PFSK-1 (cell line): Measurements from ENCODE around the gene ZNF804B.

Source experiments
- FOXP2 ChIP-seq: optimal IDR thresholded peaks from 2 replicates; pipeline ENCODE3; 2011; ENCODE audit warnings: borderline replicate concordance, control low read depth, inconsistent platforms; ENCODE audit not compliant: insufficient read depth; ENCODE audit errors: extremely low read length, extremely low read depth
- POLR2AphosphoS5 ChIP-seq: IDR thresholded peaks from 2 replicates; pipeline ENCODE4 v1.6.1; 2012; ENCODE audit warnings: low read depth, mild to moderate bottlenecking, control low read depth, low read length, moderate library complexity
- SIN3A ChIP-seq: IDR thresholded peaks from 2 replicates; pipeline ENCODE4 v1.6.1; 2012; ENCODE audit warnings: mild to moderate bottlenecking, low read length, moderate library complexity, borderline replicate concordance; ENCODE audit not compliant: insufficient read depth
- TAF1 ChIP-seq: IDR thresholded peaks from 2 replicates; pipeline ENCODE4 v1.6.1; 2012; ENCODE audit warnings: low read length, control low read depth, borderline replicate concordance; ENCODE audit not compliant: insufficient read depth
- TF ChIP-seq, protein P1 (sequence below), 2 experiments: IDR thresholded peaks; 2 replicates each; pipeline versions ENCODE4 v1.6.1 to v1.8.0; 2011 to 2012; ENCODE audit warnings: low read depth in 2 of 2, low read length in 2 of 2, control low read depth in 1 of 2, inconsistent platforms in 1 of 2, mild to moderate bottlenecking in 1 of 2, moderate library complexity in 1 of 2; ENCODE audit not compliant: insufficient read depth in 1 of 2

DNA sequence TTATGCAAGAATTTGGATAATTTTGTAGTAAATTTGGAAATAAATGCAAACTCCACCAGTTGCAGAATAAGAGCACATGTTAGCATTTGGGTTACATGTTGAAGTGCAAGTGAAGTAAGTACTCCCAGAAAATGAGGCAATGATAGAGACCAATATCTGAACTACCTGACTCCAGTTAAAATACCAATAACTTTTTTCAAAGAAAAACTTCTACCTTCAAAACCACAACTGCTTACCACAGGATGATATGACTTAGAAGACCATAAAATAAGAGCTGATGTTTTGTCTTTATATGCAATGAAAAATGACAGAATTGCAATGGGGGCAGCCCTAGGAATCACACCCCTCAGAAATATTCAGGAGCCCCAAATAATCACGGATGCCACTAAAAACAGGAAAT lies 597.6 kb downstream of the ZNF804B start:
- TF ChIP-seq SIN3A = no peak
- TF ChIP-seq POLR2AphosphoS5 = no peak
- TF ChIP-seq, protein P1, sequence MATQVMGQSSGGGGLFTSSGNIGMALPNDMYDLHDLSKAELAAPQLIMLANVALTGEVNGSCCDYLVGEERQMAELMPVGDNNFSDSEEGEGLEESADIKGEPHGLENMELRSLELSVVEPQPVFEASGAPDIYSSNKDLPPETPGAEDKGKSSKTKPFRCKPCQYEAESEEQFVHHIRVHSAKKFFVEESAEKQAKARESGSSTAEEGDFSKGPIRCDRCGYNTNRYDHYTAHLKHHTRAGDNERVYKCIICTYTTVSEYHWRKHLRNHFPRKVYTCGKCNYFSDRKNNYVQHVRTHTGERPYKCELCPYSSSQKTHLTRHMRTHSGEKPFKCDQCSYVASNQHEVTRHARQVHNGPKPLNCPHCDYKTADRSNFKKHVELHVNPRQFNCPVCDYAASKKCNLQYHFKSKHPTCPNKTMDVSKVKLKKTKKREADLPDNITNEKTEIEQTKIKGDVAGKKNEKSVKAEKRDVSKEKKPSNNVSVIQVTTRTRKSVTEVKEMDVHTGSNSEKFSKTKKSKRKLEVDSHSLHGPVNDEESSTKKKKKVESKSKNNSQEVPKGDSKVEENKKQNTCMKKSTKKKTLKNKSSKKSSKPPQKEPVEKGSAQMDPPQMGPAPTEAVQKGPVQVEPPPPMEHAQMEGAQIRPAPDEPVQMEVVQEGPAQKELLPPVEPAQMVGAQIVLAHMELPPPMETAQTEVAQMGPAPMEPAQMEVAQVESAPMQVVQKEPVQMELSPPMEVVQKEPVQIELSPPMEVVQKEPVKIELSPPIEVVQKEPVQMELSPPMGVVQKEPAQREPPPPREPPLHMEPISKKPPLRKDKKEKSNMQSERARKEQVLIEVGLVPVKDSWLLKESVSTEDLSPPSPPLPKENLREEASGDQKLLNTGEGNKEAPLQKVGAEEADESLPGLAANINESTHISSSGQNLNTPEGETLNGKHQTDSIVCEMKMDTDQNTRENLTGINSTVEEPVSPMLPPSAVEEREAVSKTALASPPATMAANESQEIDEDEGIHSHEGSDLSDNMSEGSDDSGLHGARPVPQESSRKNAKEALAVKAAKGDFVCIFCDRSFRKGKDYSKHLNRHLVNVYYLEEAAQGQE (IDR thresholded peaks at IDR 0.05; ENCODE audit: insufficient read depth in 1 of 2, low read depth in 2 of 2, low read length in 2 of 2) = no peak
- no peak for TF ChIP-seq TAF1
- TF ChIP-seq FOXP2 = no peak
